Natural killer cell (primary cell): Measurements from ENCODE around the gene ZNF614. TPM values are rescaled to one million over a fixed set of nuclear protein-coding genes. Genes with fewer than 3 reads are reported as not detected.
A peak's percentile ranks its signal among the peaks of the same experiment; 100 is the strongest.

Source experiments
- ATAC-seq, 3 donors: fragments of 150-1000 bp in 2 of 3; fragments of 200-7000 bp in 1 of 3; cut with Tn5 transposase; 1 replicate in 1 of 3; 2 replicates in 2 of 3; pipeline ENCODE4 v1.10.0; 2021; ENCODE audit warnings: mild to moderate bottlenecking in 2 of 3, moderate library complexity in 2 of 3
- DNase-seq, 2 donors: peaks; one replicate each; pipeline versions ENCODE4 v3.0.0 to v3.0.0-alpha.2; 2013 to 2021; ENCODE audit warnings: mixed read lengths in 1 of 2
- H3K27ac ChIP-seq: one replicate; pipeline ENCODE4 v1.5.1; 2013; ENCODE audit warnings: mild to moderate bottlenecking, low read length
- H3K27me3 ChIP-seq: one replicate; pipeline ENCODE4 v1.6.1; 2013; ENCODE audit warnings: low read length; ENCODE audit not compliant: control insufficient read depth, insufficient read depth
- H3K36me3 ChIP-seq: one replicate; pipeline ENCODE4 v1.6.1; 2013; ENCODE audit warnings: low read length; ENCODE audit not compliant: control insufficient read depth, insufficient read depth
- H3K4me1 ChIP-seq: one replicate; pipeline ENCODE4 v1.6.1; 2013; ENCODE audit warnings: low read length; ENCODE audit not compliant: control insufficient read depth, insufficient read depth
- H3K4me3 ChIP-seq: one replicate; pipeline ENCODE4 v1.5.1; 2013; ENCODE audit warnings: low read length
- H3K9me3 ChIP-seq: one replicate; pipeline ENCODE4 v1.6.1; 2013; ENCODE audit warnings: low read length; ENCODE audit not compliant: control insufficient read depth, insufficient read depth
- H3K27ac Mint-ChIP-seq, 2 donors: one replicate each; pipeline ENCODE4 v1.8.0; 2022; ENCODE audit warnings: mild to moderate bottlenecking in 2 of 2, mixed read lengths in 2 of 2, moderate library complexity in 1 of 2
- H3K27me3 Mint-ChIP-seq, 2 donors: one replicate each; pipeline ENCODE4 v1.8.0; 2022; ENCODE audit warnings: low read depth in 2 of 2, mixed read lengths in 2 of 2
- H3K36me3 Mint-ChIP-seq: one replicate; pipeline ENCODE4 v1.8.0; 2022; ENCODE audit warnings: mixed read lengths
- H3K4me1 Mint-ChIP-seq, 2 donors: one replicate each; pipeline ENCODE4 v1.8.0; 2022; ENCODE audit warnings: mixed read lengths in 2 of 2
- H3K4me3 Mint-ChIP-seq: one replicate; pipeline ENCODE4 v1.8.0; 2022; ENCODE audit warnings: mild to moderate bottlenecking, moderate library complexity, mixed read lengths
- H3K9me3 Mint-ChIP-seq, 2 donors: one replicate each; pipeline ENCODE4 v1.8.0; 2022; ENCODE audit warnings: mixed read lengths in 2 of 2
- WGBS: methylation state at CpG from one replicate; pipeline ENCODE4 v1.1.7; 2013; ENCODE audit warnings: missing lambda C conversion rate; ENCODE audit not compliant: insufficient coverage; 5-methylcytosine and 5-hydroxymethylcytosine counted together
- intact Hi-C: fragments of 100-400 bp; cut with micrococcal nuclease; formaldehyde crosslinking; loops from one replicate; pipeline ENCODE4 v1.14.2; 2022
- total RNA-seq, 4 donors: library from RNA; stranded (reverse); fragments of 120-200 nt in 1 of 4; gene quantifications; one replicate each; pipeline versions ENCODE4 v1.2.3 to v1.2.4, GENCODE V29; 2013 to 2022
- TF ChIP-seq, protein P1 (sequence below): fragments of 200-600 bp; IDR thresholded peaks from one replicate; pipeline ENCODE4 v1.8.0; 2022; ENCODE audit warnings: antibody characterized with exemption

The ZNF614 gene
- total RNA-seq, 3 donors from 2014 or later (not counting 1 experiment from before 2014, with no cell fraction given): 4.3 to 9.2 (median 5.7) TPM

DNA sequence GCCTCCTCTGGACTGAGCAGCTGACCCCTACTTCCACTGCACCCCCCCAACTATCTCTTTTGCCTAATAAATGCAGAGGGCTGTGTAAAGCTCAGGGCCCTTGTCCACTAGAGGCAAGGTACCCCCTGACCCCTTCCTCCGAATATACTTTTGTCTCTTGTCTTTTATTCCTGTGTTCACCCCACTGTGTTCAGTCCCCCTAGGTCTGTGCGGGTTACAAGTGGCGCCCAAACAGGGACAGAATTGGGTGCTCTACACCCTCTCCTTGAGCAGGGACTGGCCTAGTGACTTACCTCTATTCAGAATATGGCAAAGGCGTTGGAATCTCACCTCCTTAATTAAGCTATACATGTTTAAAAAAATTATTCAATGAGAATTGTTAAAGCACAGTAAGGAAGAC lies 56.6 kb downstream of the ZNF614 start:
- Mint-ChIP-seq H3K9me3 (peaks cover 16 to 35% of the 10 kb centered on the region in 2 donors), H3K4me3 (no peak overlapping the region), H3K27ac (no peak overlapping the region), H3K36me3 (peaks cover 72% of the 10 kb centered on the region), H3K4me1 (peaks cover 0 to 6% of the 10 kb centered on the region in 2 donors), H3K27me3 (no peaks in the 10 kb centered on the region)
- Histone ChIP-seq H3K27ac (no peak overlapping the region), H3K27me3 (no peaks in the 10 kb centered on the region), H3K4me3 (no peak overlapping the region), H3K4me1 (no peaks in the 10 kb centered on the region), H3K36me3 (peaks cover 74% of the 10 kb centered on the region), H3K9me3 (peaks cover 83% of the 10 kb centered on the region)
- DNase-seq: peak in 1 of 2 donors; percentile 50
- intact Hi-C loops: no loop called here
- 99% methylated on average over 3 of the region's 4 CpGs for WGBS
- ATAC-seq: no peak
- TF ChIP-seq, protein P1, sequence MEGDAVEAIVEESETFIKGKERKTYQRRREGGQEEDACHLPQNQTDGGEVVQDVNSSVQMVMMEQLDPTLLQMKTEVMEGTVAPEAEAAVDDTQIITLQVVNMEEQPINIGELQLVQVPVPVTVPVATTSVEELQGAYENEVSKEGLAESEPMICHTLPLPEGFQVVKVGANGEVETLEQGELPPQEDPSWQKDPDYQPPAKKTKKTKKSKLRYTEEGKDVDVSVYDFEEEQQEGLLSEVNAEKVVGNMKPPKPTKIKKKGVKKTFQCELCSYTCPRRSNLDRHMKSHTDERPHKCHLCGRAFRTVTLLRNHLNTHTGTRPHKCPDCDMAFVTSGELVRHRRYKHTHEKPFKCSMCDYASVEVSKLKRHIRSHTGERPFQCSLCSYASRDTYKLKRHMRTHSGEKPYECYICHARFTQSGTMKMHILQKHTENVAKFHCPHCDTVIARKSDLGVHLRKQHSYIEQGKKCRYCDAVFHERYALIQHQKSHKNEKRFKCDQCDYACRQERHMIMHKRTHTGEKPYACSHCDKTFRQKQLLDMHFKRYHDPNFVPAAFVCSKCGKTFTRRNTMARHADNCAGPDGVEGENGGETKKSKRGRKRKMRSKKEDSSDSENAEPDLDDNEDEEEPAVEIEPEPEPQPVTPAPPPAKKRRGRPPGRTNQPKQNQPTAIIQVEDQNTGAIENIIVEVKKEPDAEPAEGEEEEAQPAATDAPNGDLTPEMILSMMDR: no peak

DNA sequence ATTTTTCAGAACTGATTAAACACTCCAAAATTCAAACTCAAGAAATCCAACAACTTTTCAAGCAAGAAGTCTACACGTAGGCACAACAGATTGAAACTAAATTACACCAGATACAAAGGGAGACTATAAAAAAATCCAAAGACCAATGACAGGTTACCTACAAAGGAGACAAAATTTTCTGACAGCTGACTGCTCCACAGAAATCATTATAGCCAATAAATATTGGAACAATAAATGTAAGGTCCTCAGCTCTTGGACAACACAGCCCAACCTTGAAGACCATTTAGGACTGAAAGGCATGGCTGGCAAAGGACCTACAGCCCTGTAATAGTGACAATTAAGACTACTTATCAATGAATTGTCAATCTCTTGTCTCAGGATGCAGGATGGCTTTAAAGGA lies 57.5 kb downstream of the ZNF614 start:
- Histone ChIP-seq H3K27ac (no peak overlapping the region), H3K27me3 (no peaks in the 10 kb centered on the region), H3K36me3 (peaks cover 83% of the 10 kb centered on the region), H3K9me3 (peaks cover 83% of the 10 kb centered on the region), H3K4me1 (no peaks in the 10 kb centered on the region), H3K4me3 (no peak overlapping the region)
- 100% methylated on average over 1 of the region's 1 CpG for WGBS
- Mint-ChIP-seq H3K4me3 (no peak overlapping the region), H3K9me3 (peaks cover 13 to 30% of the 10 kb centered on the region in 2 donors), H3K27me3 (no peaks in the 10 kb centered on the region), H3K4me1 (peaks cover 0 to 6% of the 10 kb centered on the region in 2 donors), H3K27ac (no peak overlapping the region), H3K36me3 (peaks cover 80% of the 10 kb centered on the region)
- no peak for ATAC-seq
- intact Hi-C loops: no loop called here
- TF ChIP-seq, protein P1: no peak
- DNase-seq: no peak

DNA sequence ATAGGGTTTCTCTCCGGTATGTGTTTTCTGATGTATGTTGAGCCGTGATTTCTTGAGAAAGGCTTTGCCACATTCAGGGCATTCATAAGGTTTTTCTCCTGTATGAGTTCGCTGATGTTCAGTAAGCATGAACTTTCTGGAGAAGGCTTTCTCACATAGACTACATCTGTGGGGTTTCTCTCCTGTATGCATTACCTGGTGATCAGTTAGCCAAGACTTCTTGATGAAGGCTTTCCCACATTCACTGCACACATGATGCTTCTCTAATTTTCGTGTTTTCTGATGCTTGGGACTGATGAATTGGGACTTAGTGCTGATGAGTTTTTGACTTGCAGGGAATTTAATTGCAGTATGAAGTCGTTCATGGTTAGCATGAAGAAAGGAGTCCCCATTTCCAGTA lies 62.6 kb downstream of the ZNF614 start:
- Mint-ChIP-seq H3K27me3 (no peaks in the 10 kb centered on the region), H3K9me3 (peaks cover 23 to 44% of the 10 kb centered on the region in 2 donors), H3K36me3 (peaks cover 74% of the 10 kb centered on the region), H3K4me3 (no peak overlapping the region), H3K4me1 (peaks cover 0 to 6% of the 10 kb centered on the region in 2 donors), H3K27ac (no peak overlapping the region)
- no peaks in the 10 kb centered on the region for H3K4me1 ChIP-seq
- no peaks in the 10 kb centered on the region for H3K27me3 ChIP-seq
- peaks cover 52% of the 10 kb centered on the region for H3K36me3 ChIP-seq
- intact Hi-C loops: no loop called here
- no peak for DNase-seq
- no peak overlapping the region for H3K27ac ChIP-seq
- TF ChIP-seq, protein P1: no peak
- ATAC-seq: no peak
- no peak overlapping the region for H3K4me3 ChIP-seq
- 98% methylated on average over 5 of the region's 5 CpGs for WGBS
- H3K9me3 ChIP-seq: peaks cover 83% of the 10 kb centered on the region

Other genes starting within 250 kb of the ZNF614 start
- under 1 TPM in 1 of 3 donors, not detected in 2; 0.28 TPM for gene FPR3, start 233.2 kb downstream of the ZNF614 start, total RNA-seq
- 10 to 100 TPM in 2 of 3 donors, 1 to 10 TPM in 1; 8.5 to 15.6 (median 12.4) TPM for gene ZNF577, start 140.4 kb downstream of the ZNF614 start, total RNA-seq
- 10 to 100 TPM; 11.0 to 16.1 (median 12.3) TPM for gene ZNF649, start 123.4 kb downstream of the ZNF614 start, total RNA-seq
- 1 to 10 TPM; 1.8 to 3.9 (median 2.5) TPM for gene ZNF613, start 100.9 kb downstream of the ZNF614 start, total RNA-seq
- 10 to 100 TPM; 32.3 to 46.9 (median 36.6) TPM for gene ZNF350, start 41.5 kb downstream of the ZNF614 start, total RNA-seq
- gene ZNF615, start 20.2 kb downstream of the ZNF614 start, total RNA-seq: 10 to 100 TPM; 15.4 to 26.3 (median 19.9) TPM
- 10 to 100 TPM; 19.7 to 33.7 (median 32.4) TPM for gene ZNF432, start 20.5 kb upstream of the ZNF614 start, total RNA-seq
- gene ZNF841, start 67.4 kb upstream of the ZNF614 start, total RNA-seq: 10 to 100 TPM; 32.4 to 47.7 (median 47.4) TPM
- gene ZNF616, start 111.6 kb upstream of the ZNF614 start, total RNA-seq: 1 to 10 TPM; 3.8 to 7.1 (median 4.8) TPM
- 10 to 100 TPM; 27.9 to 40.2 (median 28.0) TPM for gene ZNF836, start 143.2 kb upstream of the ZNF614 start, total RNA-seq
- gene PPP2R1A, start 161.7 kb upstream of the ZNF614 start, total RNA-seq: 100 to 1,000 TPM; 221 to 256 (median 232) TPM
- gene ZNF766, start 241.2 kb upstream of the ZNF614 start, total RNA-seq: 10 to 100 TPM; 29.4 to 36.9 (median 32.9) TPM